HG03575 (cell line): Measurements from ENCODE around the gene PRDX3.
"Not testable (repeated sequence)": the region's sequence is repeated elsewhere in the genome, so short reads cannot be mapped to it uniquely, and the experiment has no call there.

Source experiments
- ATAC-seq: cut with Tn5 transposase; IDR thresholded peaks from one replicate; pipeline ENCODE4 v1.9.1; 2021; ENCODE audit not compliant: unreplicated experiment, insufficient number of reproducible peaks, low FRiP score; ENCODE audit errors: extremely low read depth

PRDX3 gene

DNA sequence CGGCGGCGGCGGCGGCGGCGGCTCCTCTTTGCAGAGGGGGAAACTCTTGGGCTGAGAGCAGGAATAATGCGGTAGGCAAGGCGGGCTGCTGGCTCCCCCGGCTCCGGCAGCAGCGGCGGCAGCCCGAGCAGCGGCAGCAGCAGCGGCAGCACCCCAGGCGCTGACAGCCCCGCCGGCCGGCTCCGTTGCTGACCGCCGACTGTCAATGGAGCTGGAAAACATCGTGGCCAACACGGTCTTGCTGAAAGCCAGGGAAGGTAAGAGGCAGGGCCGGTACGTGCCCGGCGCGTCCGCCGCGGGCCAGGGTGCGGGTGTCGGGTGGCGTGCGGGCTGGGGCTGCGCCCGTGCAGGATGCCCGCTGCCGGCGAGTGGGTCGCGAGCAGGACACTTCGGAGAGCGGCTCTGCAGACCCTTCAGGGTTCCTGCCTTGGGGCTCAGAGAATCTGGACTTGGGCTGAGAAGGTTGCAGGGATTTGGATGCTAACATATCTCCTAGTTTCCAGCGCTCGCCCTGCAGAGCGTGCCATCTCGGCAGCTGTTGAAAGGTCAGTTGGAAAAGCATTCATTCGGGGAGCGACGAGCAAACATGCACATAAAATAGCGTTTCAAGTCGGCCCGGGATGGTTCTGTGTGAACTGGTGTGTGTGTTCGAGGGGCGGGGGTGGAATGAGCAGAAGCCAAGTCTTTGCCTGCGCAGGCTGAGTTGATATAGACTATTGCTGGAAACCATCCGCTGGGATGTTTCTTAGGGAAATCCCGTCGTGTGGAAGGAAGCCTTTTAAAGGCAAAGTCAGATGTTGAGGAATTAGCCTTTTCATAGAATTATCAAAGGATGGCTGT, 29.3 kb upstream of the PRDX3 start:
- ATAC-seq = no peak

DNA sequence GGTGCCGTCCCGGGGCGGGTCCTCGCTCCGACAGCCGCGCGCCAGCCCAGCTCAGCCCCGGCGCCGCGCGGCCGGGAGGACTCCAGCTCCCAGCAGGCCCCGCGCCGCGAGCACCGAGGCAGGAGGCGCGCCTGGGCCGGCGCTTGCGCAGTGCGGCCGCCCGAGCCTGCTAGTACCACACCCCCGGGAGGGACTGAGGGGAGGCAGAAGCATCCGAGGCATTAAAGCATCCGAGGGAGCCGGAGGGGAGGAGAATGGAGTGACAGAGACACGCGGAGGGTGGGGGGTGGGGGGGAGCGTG, 28.7 kb upstream of the PRDX3 start, which contains the start of gene GRK5:
Gene GRK5 (plus strand): TSS at position 206 of the 301 bp plus-strand sequence. CDS start 347 bp downstream, outside the sequence.
- ATAC-seq = no peak

DNA sequence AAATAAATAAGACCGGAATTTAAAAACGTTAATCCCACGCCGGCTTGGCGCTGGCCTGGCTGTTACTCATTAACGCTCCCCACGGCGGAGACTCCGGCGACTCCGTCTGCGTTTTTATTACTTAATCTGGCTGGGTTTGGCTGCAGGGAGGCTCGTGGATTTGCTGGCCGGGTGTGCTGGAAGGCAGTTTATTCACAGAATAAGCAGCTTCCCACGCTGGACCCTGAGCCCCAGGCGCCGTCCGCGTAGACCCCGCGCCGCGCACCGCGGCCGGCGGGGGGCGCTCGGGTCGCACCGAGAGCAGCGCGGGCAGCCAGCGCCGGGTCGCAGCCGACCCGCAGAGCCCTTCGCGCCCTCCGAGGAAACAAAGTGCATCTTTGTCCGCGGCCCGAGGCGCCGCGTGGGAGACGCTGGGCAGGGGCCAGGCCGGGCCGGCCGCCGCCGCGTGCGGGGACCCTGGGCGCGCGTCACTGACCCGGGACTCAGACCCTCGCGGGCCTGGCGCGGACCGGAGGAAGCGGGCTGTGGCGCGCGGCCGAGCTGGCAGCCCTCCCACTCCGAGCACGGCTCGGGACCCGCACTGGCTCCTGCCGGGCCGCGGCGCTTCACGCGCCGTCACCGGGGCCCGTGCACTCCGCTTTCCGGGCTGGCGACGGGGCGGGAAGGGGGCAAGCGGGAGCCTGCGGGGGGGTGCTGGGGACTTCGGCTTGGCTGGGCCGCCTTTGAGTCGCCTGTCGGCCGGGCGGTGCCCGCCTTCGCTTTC, 28.2 kb upstream of the PRDX3 start:
- ATAC-seq = no peak

DNA sequence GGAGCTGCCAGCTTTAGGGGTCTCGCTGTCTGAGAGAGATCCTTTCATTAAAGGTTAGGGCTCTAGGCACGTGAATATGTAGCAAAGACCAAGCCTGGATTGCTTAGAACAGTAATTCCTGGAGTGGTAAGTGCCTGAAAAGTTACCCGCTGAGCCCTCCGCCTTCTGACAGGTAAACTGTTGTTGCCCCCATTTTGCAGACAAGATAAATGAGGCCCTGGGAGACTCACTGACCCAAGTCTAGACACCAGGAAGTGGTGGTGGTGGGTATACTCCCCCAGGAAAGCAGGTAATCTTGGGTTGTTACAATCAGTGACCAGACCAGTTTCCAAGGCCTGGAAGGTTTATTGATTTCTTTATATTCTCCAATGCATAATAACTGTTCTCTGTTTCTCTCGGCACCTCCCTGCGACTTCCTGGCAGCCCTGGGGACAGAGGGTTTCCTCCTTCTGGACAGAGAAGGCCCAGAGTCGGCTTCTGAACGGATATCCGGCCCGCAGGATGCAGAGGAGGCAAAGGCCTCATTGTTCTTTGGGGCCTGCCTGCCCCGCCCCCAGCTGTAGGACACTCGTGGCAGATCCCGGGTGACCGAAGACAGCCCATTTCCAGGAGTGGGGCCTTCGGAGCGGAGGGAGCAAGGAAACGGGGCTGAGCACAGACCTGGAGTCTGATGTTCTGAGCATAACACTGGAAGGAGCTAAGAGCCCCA, 27.4 kb upstream of the PRDX3 start:
- ATAC-seq = no peak

DNA sequence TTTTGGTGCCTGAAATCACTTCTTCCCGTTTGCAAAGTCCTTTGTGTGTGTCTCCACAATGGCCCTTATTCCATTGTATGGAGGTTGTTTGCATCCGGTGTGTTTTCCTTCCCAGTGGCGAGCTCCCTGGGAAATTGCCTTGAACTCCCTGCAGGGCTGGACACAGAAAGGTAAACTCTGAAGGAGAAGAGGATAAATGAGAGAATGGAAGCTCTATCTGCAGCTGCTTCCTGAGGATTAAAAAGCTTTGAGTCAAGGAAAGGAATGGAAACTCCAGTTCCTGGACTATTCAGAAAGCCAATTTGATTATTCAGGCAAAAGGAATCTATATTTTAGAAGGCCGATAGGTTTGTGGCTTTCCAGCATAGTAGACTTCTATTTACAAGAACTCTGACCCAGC, 24.4 kb upstream of the PRDX3 start:
- ATAC-seq = no peak

DNA sequence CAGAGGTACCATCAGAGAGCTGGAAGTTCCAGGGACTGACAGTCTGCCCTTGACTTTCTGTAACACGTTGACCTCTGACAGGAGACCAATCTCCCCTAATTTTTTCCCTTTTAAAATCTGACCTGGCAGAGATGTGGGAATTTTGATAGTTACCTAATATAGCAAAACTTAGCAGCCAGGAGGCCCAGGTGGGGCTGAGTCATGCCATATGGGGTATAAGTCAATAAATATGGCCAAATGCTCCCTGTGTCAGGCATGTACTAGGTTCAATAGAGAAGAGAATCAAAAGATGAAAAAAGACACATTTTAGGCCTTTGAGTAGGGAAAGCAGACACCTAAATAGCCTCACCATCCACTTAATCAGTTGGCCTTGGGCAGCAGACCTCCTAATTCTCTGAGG, 22.6 kb upstream of the PRDX3 start:
- no peak for ATAC-seq

DNA sequence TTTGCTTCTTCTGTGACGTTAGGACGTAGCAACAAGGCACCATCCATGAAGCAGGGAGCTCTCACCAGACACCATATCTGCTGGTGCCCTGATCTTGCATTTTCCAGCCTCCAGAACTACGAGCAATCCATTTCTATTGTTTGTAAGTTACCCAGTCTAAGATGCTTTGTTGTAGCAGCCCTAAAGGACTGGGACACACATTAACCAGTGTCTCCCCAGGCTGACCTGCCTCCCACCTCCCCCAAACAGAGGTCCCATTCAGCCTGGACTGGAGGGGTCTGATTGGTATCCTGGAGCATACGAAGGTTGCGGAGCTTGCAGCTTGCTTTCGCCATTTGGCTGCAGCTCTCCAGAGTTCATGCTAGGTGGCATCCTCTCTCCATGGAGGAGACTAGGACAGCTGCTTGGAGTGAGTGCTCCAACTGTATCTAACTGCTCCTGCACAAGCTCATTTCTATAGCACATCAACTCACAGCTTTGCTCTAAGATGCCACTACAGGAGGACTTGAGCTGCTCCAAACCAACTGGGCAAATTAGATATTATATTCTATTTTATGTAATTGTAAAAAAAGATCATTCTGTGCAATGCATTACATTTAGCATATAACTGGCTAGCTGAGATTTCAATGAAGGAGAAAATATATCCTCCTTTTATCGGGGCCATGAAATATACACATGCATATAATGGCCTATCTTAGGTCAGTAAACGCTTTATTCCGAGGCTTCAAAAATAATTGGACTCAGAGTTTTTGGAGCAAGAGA, 20.8 kb upstream of the PRDX3 start:
- no peak for ATAC-seq

DNA sequence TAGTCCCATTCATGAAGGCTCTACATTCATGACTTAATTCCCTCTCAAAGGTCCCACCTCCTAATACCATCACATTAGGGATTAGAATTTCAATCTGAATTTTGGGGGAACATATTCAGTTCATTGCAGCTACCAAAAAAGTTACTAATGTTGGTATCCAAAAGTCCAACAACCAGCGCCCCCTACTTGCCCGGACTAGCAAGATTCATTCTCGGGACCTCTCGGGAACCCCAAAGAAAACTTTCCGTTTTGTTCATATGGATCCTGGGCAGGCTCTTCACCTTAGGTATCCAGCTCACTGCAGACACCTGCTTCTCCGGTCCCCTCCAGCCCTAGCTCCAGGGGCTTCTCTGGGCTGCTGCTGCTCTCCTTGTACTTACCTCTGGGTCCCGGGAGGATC, 19.8 kb upstream of the PRDX3 start:
- no peak for ATAC-seq

DNA sequence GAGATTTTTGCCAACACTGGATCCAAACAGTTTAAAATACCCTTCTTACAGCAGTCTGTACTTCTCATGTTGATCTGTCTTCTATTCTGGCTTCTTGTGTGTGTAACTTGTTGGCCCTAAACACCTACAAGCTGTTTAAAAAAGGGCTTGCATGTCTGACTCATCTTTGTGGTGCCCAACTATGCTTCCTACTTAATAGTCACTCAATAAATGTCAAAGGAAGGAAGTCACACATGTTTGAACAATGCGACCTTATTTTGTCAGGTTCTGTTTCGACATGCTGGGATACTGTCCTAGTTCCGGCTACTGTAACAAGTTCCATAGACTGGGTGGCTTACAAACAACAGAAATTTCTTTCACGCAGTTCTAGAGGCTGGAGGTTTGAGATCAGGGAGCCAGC, 19.3 kb upstream of the PRDX3 start:
- no peak for ATAC-seq

DNA sequence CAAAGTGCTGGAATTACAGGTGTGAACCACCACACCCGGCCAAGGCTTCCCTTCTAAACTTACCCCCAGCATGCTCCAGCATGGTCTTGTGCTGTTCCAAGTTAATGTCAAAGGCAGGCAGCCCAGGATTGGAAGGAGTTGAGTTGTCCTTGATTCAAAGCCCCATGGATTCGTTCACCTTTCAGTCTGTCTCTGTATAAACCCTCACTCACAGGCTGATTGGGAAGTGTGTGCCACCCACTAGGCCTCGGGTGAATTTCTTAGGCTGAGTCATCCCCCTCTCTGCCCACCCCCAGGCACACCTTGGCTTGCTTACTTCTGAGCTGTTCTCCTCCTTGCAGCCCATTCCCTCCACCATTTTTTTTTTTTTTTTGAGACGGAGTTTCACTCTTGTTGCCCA, 13.3 kb upstream of the PRDX3 start:
- ATAC-seq = no peak

DNA sequence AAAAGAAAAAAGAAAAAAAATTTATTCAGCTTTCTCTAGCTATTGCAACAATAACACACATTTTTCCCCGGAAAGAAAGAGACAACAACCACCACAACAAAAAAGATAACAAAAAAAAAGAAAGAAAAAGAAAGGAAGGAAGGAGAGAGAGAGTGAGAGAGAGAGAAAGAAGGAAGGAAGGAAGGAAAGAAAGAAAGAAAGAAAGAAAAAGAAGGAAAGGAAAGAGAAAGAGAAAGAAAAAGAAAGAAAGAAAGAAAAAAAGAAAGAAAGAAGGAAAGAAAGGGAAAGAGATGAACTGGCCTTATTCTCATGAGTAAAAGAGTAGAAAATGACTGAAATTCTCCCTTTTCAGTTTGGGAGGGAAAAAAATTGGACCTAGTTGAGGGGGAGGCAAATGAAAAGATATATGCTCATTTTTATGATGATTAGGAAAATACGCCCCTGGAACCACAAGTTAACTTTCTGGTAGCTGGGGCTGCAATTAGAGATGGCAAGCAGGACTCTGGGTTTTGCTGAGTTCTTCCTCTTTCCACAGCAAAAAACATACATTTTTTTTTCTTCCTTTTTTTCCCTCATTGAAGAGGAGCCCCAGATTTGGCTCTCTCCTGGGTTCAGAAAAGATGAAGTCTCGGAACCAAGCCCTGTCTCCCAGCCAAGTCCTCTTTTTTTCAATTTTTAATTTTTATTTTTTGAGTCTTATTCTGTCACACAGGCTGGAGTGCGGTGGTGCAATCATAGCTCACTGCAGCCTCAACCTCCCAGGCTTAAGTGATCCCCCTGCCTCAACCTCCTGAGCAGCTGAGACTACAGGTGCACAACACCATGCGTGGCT, 12.6 kb upstream of the PRDX3 start:
- ATAC-seq = no peak

DNA sequence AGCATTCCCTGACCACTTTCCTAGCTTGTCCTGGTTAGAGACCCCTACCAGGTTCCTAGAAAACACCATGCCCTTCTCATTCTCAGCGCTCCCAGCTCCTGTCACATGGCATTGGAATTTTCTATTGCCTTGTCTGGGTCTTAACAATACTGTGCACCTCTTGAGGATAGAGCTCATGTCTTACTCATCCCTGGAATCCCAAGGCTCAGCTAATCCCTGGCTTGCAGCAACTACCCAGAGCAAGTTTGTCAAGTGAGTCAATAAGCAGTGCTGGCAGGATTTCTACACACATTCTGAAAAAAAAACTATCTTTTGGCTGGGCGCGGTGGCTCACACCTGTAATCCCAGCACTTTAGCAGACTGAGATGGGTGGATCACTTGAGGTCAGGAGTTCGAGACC, 11.7 kb upstream of the PRDX3 start:
- no peak for ATAC-seq

DNA sequence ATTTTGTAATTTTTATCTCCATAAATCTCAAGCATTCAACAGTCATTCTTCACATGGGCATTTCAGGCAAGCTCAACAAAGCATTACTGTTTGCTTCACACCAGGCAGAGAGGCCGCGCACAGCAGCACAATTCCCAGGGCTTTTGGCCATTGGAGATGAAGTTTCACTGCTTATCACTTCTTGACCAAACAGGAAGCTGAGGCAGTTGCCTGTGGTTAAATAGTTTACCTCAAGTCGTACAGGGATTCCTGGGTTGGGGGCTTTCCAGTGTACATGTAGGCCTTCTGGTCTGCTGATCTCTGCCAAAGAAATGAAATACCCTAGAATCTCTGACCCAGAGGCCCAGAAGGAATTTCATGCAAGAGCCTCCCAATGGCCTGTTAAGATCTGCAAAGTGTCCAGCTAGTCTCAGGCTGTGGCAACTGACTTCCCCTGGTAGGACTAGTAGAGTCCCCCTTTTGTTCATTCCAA, 11.2 kb upstream of the PRDX3 start:
- no peak for ATAC-seq

DNA sequence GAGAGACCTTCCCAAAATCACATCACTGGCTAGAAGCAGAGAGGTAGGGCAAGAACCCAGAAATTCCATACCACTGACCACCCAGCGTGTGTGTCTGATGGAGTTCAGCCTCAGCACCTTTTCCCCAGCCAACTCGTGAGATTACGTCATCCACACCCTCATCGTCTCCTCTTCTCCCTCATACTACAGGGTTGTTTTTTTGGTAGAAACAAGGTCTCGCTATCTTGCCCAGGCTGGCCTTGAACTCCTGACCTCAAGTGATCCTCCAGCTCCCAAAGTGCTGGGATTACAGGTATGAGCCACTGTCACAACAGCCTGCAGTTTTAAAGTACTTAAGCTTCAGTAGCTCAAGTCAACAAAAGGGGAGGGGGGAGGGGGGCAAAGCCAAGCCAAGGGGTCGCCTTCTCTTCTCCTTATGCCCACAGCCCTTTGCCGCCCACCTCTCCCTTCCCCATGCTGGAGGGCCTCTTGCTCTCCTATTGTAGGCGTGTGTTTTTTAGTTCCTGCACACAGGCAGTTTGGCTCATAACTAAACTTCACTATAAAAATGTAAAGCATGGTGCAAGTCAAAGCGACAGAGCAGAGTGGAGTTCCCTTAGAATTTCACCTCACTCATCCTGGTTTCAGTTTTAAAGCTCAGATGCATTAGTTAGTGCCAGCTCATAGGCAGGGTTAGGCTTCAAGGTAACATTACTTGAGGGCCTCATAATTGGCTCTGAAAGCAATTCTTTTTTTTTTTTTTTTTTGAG, 5.2 kb upstream of the PRDX3 start:
- no peak for ATAC-seq

DNA sequence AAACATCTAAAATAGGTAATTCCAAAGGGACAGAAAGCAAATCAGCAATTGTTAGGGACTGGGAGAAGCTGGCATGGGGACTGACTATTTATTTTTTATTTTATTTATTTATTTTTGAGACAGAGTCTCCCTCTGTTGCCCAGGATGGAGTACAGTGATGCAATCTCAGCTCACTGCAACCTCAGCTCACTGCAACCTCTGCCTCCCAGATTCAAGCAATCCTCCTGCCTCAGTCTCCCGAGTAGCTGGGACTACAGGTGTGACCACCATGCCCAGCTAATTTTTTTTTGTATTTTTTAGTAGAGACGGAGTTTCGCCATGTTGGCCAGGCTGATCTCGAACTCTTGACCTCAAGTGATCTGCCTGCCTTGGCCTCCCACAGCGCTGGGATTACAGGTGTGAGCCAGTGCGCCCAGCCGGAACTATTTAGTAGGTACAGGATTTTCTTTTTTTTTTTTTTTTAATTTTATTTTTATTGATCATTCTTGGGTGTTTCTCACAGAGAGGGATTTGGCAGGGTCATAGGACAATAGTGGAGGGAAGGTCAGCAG, 2.3 kb upstream of the PRDX3 start:
- ATAC-seq = not testable (repeated sequence)

DNA sequence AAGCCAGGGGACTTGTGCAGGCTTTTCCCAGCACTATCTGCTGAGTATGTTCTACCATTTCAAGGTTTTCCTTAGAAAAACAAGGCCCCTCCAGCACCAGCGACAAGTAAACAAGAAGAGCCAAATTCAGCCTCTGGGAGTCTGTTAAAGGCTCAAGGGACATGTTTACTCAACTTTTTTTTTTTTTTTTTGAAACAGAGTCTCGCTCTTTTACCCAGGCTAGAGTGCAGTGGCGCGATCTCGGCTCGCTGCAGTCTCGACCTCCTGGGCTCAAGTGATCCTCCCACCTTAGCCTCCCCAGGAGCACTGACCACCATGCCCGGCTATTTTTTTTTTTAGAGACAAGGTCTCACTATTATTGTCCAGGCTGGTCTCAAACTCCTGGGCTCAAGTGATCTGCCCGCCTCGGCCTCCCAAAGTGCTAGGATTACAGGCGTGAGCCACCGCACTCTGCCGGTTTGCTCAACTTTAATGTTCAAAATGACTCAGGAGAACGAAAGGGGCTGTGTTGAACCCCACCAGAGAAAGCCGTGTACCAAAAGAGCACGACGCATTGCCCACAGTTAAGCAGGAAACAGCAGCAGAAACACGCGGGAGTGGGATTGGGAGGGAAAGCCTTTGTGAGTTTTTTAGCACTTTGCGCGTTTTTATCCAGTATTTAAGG, 772 bp downstream of the PRDX3 start:
- ATAC-seq = no peak

DNA sequence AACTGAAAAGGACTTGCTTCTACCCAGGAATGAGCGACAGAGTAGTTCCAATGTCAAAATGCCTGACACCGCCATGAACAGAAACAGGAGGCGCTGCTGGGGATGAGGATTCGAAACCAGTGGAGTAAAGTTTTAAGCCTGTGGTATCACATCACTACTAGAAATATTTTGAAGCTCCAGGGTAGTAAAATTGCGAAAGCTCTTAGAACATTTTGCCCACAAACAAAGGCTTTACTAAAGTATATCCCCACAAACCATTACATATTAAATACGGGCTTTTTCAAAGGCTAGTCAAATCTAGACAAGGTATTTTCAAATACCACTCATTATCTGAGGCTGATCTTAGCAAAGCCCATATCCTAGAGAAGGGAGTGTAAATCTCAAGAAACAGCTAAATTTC, 2.4 kb downstream of the PRDX3 start:
- ATAC-seq = no peak
